NB4 (cell line): ENCODE results near the gene RETREG1.
"Not testable (repeated sequence)": the region's sequence is repeated elsewhere in the genome, so short reads cannot be mapped to it uniquely, and the experiment has no call there.

ENCODE experiments used
- DNase-seq: peaks from one replicate; pipeline ENCODE4 v3.0.0; 2010; ENCODE audit warnings: low read depth
- H3K4me3 ChIP-seq: one replicate; pipeline ENCODE4 v1.5.1; 2011; ENCODE audit warnings: mild to moderate bottlenecking, low read depth, low read length, moderate library complexity
- CTCF ChIP-seq: IDR thresholded peaks from one replicate; pipeline ENCODE4 v1.5.1; 2012; ENCODE audit warnings: low read depth, low read length
- MAX ChIP-seq: IDR thresholded peaks from 2 replicates; pipeline ENCODE4 v1.6.1; 2011; ENCODE audit warnings: low read depth, low read length
- MYC ChIP-seq: IDR thresholded peaks from 2 replicates; pipeline ENCODE4 v1.6.1; 2011; ENCODE audit warnings: low read depth, low read length
- POLR2A ChIP-seq: IDR thresholded peaks from 2 replicates; pipeline ENCODE4 v1.6.1; 2011; ENCODE audit warnings: mild to moderate bottlenecking; ENCODE audit not compliant: insufficient read length; ENCODE audit errors: extremely low read depth

Gene RETREG1

GRCh38 chr5:16660982-16661381 lies 44.2 kb upstream of the RETREG1 start:
- DNase-seq = no peak
- TF ChIP-seq MAX (no peak), MYC (no peak), CTCF (no peak), POLR2A (no peak)
- H3K4me3 ChIP-seq = no peak overlapping the region

GRCh38 chr5:16659536-16659935 lies 42.7 kb upstream of the RETREG1 start:
- H3K4me3 ChIP-seq = no peak overlapping the region
- TF ChIP-seq POLR2A (no peak), MAX (no peak), MYC (no peak), CTCF (no peak)
- DNase-seq = no peak

GRCh38 chr5:16656561-16657191 lies 39.9 kb upstream of the RETREG1 start:
- no peak overlapping the region for H3K4me3 ChIP-seq
- TF ChIP-seq POLR2A = no peak
- no peak for TF ChIP-seq MAX
- no peak for TF ChIP-seq CTCF
- no peak for TF ChIP-seq MYC
- DNase-seq = no peak

- peak; percentile 18 for DNase-seq
- H3K4me3 ChIP-seq = no peak overlapping the region
- no peak for TF ChIP-seq MAX
Observed at GRCh38 chr5:16654647-16655334, 38.0 kb upstream of the RETREG1 start.

GRCh38 chr5:16648739-16649138 lies 31.9 kb upstream of the RETREG1 start:
- DNase-seq, H3K4me3 ChIP-seq: not testable (repeated sequence)

GRCh38 chr5:16644301-16644889 lies 27.6 kb upstream of the RETREG1 start:
- DNase-seq = no peak
- H3K4me3 ChIP-seq = no peak overlapping the region
- no peak for TF ChIP-seq MYC
- no peak for TF ChIP-seq CTCF
- no peak for TF ChIP-seq MAX
- TF ChIP-seq POLR2A = no peak
